GM12878 (cell line): Measurements from ENCODE around the gene ZMYND15. TPM values are rescaled to one million over a fixed set of nuclear protein-coding genes. Genes with fewer than 3 reads are reported as not detected.

ENCODE experiments used
- CBFB ChIP-seq: IDR thresholded peaks from 2 replicates; pipeline ENCODE4 v1.6.1; 2016; ENCODE audit warnings: antibody characterized with exemption, low read depth
- HDAC6 ChIP-seq: fragments of 200-600 bp; sonication (generic); IDR thresholded peaks from one replicate; pipeline ENCODE4 v1.8.0; 2017; ENCODE audit warnings: antibody characterized with exemption; ENCODE audit not compliant: unreplicated experiment
- IKZF1 ChIP-seq: fragments of 450-650 bp; conservative IDR thresholded peaks from 2 replicates; pipeline ENCODE4 v1.6.1; 2017; ENCODE audit warnings: antibody characterized with exemption, mild to moderate bottlenecking
- PRDM15 ChIP-seq: fragments of 450-650 bp; formaldehyde crosslinking; IDR thresholded peaks from 2 replicates; pipeline ENCODE4 v1.4.0; 2020; ENCODE audit warnings: mild to moderate bottlenecking, moderate library complexity
- RAD21 ChIP-seq: IDR thresholded peaks from 2 replicates; pipeline ENCODE4 v1.6.1; 2011; ENCODE audit warnings: mild to moderate bottlenecking, low read depth, low read length, moderate library complexity; ENCODE audit not compliant: insufficient read depth
- STAT1 ChIP-seq: fragments of 450-650 bp; conservative IDR thresholded peaks from 2 replicates; pipeline ENCODE4 v1.6.1; 2014; ENCODE audit warnings: antibody characterized with exemption, mild to moderate bottlenecking
- polyA plus RNA-seq, 11 experiments: library from polyadenylated mRNA; depleted of rRNA in 4 of 11; unstranded in 6 of 11; stranded (reverse) in 5 of 11; fragments of >200 nt; fragmentation: Nextera tagmentation in 4 of 11; fragmentation: Illumina TruSeq in 1 of 11; extraction: Ambion mirVana in 4 of 11; extraction: Trizol in 1 of 11; gene quantifications; 1 replicate in 1 of 11; 2 replicates in 10 of 11; pipeline versions ENCODE4 v1.2.1 to v1.2.3, GENCODE V29; 2011 to 2016; ENCODE audit warnings: inconsistent platforms in 2 of 11, missing spikeins in 2 of 11, low read depth in 1 of 11
- total RNA-seq, 4 experiments: library from RNA; depleted of rRNA in 3 of 4; stranded (reverse); fragments of >200 nt in 3 of 4; fragmentation: Illumina TruSeq in 1 of 4; extraction: Trizol in 1 of 4; gene quantifications; 2 replicates each; pipeline versions ENCODE4 v1.2.1 to v1.2.3, GENCODE V29; 2013 to 2021

ZMYND15 gene
- total and polyA plus RNA-seq, 10 of the 15 experiments (the other 5 are each of a cell fraction or from before 2014, with no cell fraction given): 0.03 to 0.17 (median 0.06) TPM; not detected in 4

GRCh38 chr17:4709794-4710692 is 29.6 kb upstream of the ZMYND15 start, which contains the start of gene ARRB2 (continued):
- TF ChIP-seq HDAC6 (no peak), STAT1 (no peak), CBFB (no peak), IKZF1 (peak; percentile 83), RAD21 (peak; percentile 77), PRDM15 (CRISPR knock-in tag) (no peak)
